ENCODE results near the gene TAF4. TPM values are rescaled to one million over a fixed set of nuclear protein-coding genes. Genes with fewer than 3 reads are reported as not detected.

The TAF4 gene
- total and polyA plus RNA-seq, 2 of the 13 experiments (the other 11 are each of a cell fraction or from before 2014, with no cell fraction given), result 5.9 to 12.0 TPM

- no peak for TF ChIP-seq ZNF615 (CRISPR knock-in tag; IDR thresholded peaks at IDR 0.05; ENCODE audit: borderline replicate concordance)
Observed at GRCh38 chr20:61932199-61932592, 133.5 kb downstream of the TAF4 start (continued).

GRCh38 chr20:61931476-61932198 lies 134.0 kb downstream of the TAF4 start:
- H3K79me2 ChIP-seq (ENCODE audit: insufficient read depth, low read length), result no peaks in the 10 kb centered on the region
- no peaks in the 10 kb centered on the region for H3K9me3 ChIP-seq (ENCODE audit: low read length)
- H3K4me1 ChIP-seq (ENCODE audit: insufficient read depth, low read length), result no peaks in the 10 kb centered on the region
- in situ Hi-C loops (cut with HindIII; ENCODE audit: extremely low pct_ligation_motif_present, low pct_unique_long_range_greater_than_20kb) (no loop called here), intact Hi-C loops (cut with micrococcal nuclease; ENCODE audit: unreplicated experiment) (no loop called here)
- no peak for FAIRE-seq
- H3K27me3 ChIP-seq (ENCODE audit: control insufficient read depth in 1 of 2, insufficient read depth in 2 of 2, low read length in 2 of 2), result peaks cover 12 to 47% of the 10 kb centered on the region in 2 experiments
- TF ChIP-seq ZNF354B (CRISPR knock-in tag; IDR thresholded peaks at IDR 0.05), result 0 out of 2 replicates have a peak, but pooled peaks have one; percentile 35
- TF ChIP-seq, protein P1, sequence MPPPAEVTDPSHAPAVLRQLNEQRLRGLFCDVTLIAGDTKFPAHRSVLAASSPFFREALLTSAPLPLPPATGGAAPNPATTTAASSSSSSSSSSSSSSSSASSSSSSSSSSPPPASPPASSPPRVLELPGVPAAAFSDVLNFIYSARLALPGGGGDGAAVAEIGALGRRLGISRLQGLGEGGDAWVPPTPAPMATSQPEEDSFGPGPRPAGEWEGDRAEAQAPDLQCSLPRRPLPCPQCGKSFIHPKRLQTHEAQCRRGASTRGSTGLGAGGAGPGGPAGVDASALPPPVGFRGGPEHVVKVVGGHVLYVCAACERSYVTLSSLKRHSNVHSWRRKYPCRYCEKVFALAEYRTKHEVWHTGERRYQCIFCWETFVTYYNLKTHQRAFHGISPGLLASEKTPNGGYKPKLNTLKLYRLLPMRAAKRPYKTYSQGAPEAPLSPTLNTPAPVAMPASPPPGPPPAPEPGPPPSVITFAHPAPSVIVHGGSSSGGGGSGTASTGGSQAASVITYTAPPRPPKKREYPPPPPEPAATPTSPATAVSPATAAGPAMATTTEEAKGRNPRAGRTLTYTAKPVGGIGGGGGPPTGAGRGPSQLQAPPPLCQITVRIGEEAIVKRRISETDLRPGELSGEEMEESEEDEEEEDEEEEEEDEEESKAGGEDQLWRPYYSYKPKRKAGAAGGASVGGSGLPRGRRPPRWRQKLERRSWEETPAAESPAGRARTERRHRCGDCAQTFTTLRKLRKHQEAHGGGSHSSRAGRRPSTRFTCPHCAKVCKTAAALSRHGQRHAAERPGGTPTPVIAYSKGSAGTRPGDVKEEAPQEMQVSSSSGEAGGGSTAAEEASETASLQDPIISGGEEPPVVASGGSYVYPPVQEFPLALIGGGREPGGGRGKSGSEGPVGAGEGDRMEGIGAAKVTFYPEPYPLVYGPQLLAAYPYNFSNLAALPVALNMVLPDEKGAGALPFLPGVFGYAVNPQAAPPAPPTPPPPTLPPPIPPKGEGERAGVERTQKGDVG (CRISPR knock-in tag; IDR thresholded peaks at IDR 0.05; ENCODE audit: borderline replicate concordance), result no peak
- no peak for ATAC-seq
- no peak overlapping the region for H2AFZ ChIP-seq (ENCODE audit: low read length)
- H3K9ac ChIP-seq (ENCODE audit: insufficient read depth, low read depth, low read length), result no peak overlapping the region
- H3K36me3 ChIP-seq (replicated peaks in 1 of 2; ENCODE audit: control insufficient read depth in 1 of 2, insufficient read depth in 2 of 2, low read length in 2 of 2), result no peaks in the 10 kb centered on the region
- BruUV-seq (replicated peaks), result no TSS peak
- 16% methylated on average over 14 of the region's 14 CpGs for WGBS (ENCODE audit: low lambda C conversion rate)
- POLR2A ChIA-PET, result no interaction called here
- CTCF ChIA-PET (ENCODE audit: low intra/inter-chr PET ratio, low total read pairs), result no interaction called here
- no peak overlapping the region for H3K4me3 ChIP-seq (replicated peaks in 1 of 3; ENCODE audit: insufficient read depth in 1 of 3, low read depth in 2 of 3, low read length in 3 of 3)
- H3K27ac ChIP-seq (ENCODE audit: extremely low read length, insufficient read depth, low read length), result no peak overlapping the region
- no peaks in the 10 kb centered on the region; the same call in 1 of the 2 replicates for H4K20me1 ChIP-seq (ENCODE audit: insufficient read depth, low read length)
- DNase-seq (ENCODE audit: low spot score), result no peak
- no peak overlapping the region for H3K4me2 ChIP-seq (ENCODE audit: low read depth, low read length)

All from HepG2 (cell line).